ENCODE measurements around the gene PDE3B.
"Not testable (repeated sequence)": the region's sequence is repeated elsewhere in the genome, so short reads cannot be mapped to it uniquely, and the experiment has no call there.

Gene PDE3B

DNA sequence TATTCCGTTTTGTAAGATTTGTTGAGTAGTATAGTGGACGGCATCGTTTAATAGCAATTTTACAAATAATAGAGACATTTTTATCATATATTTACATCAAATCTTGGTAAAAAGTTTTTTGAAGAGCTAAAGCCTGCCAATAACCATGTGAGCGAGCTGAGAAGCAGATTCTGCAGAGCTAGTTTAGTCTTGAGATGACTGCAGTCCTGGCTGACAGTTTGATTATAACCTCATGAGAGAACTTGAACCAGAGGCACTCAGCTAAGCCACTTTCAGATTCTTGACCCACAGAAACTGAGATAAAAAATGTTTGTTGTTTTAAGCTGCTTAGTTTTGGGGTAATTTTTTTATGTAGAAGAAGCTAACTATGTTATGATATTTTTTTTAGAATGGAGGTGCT is 78.9 kb downstream of the PDE3B start:
- no peaks in the 10 kb centered on the region for H3K36me3 ChIP-seq
- H3K4me1 ChIP-seq, result no peaks in the 10 kb centered on the region
- H3K27me3 ChIP-seq, result no peaks in the 10 kb centered on the region
- TF ChIP-seq, protein P1, sequence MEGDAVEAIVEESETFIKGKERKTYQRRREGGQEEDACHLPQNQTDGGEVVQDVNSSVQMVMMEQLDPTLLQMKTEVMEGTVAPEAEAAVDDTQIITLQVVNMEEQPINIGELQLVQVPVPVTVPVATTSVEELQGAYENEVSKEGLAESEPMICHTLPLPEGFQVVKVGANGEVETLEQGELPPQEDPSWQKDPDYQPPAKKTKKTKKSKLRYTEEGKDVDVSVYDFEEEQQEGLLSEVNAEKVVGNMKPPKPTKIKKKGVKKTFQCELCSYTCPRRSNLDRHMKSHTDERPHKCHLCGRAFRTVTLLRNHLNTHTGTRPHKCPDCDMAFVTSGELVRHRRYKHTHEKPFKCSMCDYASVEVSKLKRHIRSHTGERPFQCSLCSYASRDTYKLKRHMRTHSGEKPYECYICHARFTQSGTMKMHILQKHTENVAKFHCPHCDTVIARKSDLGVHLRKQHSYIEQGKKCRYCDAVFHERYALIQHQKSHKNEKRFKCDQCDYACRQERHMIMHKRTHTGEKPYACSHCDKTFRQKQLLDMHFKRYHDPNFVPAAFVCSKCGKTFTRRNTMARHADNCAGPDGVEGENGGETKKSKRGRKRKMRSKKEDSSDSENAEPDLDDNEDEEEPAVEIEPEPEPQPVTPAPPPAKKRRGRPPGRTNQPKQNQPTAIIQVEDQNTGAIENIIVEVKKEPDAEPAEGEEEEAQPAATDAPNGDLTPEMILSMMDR (IDR thresholded peaks at IDR 0.05; ENCODE audit: low read depth, low read length), result no peak
- H3K4me3 ChIP-seq (ENCODE audit: low read depth, low read length), result no peak overlapping the region
- no peaks in the 10 kb centered on the region for H3K9me3 ChIP-seq
- no peak for DNase-seq

DNA sequence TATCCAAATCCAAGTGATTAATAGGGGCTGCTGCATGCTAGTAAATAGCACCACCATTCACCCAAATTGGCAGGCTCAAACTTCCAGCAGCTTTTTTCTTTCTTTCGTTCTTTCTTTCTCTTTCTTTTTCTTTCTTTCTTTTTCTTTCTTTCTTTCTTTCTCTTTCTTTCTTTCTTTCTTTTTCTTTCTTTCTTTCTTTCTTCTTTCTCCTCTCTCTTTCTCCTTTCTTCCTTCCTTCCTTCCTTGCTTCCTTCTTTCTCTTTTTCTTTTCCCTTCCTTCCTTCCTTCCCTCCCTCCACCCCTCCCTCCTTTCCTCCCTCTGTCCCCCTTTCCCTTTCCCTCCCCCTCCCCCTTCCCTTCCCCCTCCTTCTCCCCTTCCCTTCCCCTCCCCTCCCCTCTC is 81.5 kb downstream of the PDE3B start:
- Histone ChIP-seq H3K4me1 (no peaks in the 10 kb centered on the region), H3K36me3 (no peaks in the 10 kb centered on the region), H3K9me3 (no peaks in the 10 kb centered on the region), H3K4me3 (ENCODE audit: low read depth, low read length) (no peak overlapping the region), H3K27me3 (no peaks in the 10 kb centered on the region)
- no peak for DNase-seq
- TF ChIP-seq, protein P1 (IDR thresholded peaks at IDR 0.05; ENCODE audit: low read depth, low read length), result no peak

DNA sequence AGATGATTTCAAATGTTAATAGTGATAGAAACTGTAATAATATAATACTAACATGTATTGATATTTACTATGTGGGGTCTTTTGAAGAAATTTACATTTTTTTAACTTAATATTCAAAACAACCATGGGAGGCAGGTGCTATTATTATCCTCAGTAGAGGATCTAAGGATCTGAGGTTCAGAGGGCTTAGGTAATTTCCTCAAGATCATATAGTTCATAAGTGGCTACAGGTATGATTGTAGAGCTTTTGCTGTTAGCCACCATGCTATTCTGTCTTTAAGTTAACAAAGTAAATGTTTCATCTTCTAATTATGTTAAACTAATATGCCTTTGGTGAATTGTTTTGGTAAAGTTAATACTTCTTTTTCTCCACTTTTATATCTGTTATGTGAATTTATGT is 83.6 kb downstream of the PDE3B start:
- no peak for DNase-seq
- Histone ChIP-seq H3K4me3 (ENCODE audit: low read depth, low read length) (no peak overlapping the region), H3K9me3 (no peaks in the 10 kb centered on the region), H3K36me3 (no peaks in the 10 kb centered on the region), H3K27me3 (no peaks in the 10 kb centered on the region), H3K4me1 (no peaks in the 10 kb centered on the region)
- TF ChIP-seq, protein P1 (IDR thresholded peaks at IDR 0.05; ENCODE audit: low read depth, low read length), result no peak

DNA sequence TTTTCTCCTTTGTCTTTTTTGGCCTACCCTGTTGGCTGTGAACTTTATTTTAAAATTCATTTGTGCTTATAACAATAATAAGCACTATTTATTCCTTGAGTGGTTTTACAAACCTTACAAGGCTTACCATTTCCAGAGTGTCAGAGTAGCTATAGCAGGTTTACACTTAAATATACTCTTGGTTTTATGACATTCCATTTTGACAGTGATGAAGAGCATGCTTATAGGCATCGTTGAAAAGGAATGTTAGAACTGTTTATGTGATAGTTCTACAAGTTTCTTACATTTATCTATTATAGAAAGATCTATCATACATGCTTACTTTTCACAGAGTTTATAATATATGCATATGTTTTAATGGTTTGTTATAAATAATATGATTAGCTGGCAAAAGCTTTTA is 84.1 kb downstream of the PDE3B start:
- no peaks in the 10 kb centered on the region for H3K36me3 ChIP-seq
- no peaks in the 10 kb centered on the region for H3K4me1 ChIP-seq
- H3K9me3 ChIP-seq, result no peaks in the 10 kb centered on the region
- no peaks in the 10 kb centered on the region for H3K27me3 ChIP-seq
- DNase-seq, result no peak
- TF ChIP-seq, protein P1 (IDR thresholded peaks at IDR 0.05; ENCODE audit: low read depth, low read length), result no peak
- H3K4me3 ChIP-seq (ENCODE audit: low read depth, low read length), result no peak overlapping the region

DNA sequence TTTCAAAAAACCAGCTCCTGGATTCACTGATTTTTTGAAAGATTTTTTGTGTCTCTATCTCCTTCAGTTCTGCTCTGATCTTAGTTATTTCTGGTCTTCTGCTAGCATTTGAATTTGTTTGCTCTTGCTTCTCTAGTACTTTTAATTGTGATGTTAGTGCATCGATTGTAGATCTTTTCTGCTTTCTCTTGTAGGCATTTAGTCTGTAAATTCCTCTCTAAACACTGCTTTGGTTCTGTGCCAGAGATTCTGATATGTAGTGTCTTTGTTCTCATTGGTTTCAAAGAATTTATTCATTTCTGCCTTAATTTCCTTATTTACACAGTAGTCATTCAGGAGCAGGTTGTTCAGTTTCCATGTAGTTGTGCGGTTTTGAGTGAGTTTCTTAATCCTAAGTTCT is 96.9 kb downstream of the PDE3B start:
- H3K4me3 ChIP-seq (ENCODE audit: low read depth, low read length); DNase-seq; H3K36me3 ChIP-seq; H3K9me3 ChIP-seq; H3K27me3 ChIP-seq; H3K4me1 ChIP-seq: not testable (repeated sequence)

DNA sequence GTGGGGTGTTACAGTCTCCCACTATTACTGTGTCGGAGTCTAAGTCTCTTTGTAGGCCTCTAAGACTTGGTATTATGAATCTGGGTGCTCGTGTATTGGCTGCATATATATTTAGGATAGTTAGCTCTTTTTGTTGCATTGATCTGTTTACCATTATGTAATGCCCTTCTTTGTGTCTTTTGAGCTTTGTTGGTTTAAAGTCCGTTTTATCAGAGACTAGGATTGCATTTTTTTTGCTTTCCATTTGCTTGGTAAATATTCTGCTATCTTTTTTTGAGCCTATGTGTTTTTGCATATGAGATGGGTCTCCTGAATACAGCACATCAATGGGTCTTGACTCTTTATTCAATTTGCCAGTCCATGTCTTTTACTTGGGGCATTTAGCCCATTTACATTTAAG is 97.6 kb downstream of the PDE3B start:
- no peaks in the 10 kb centered on the region for H3K4me1 ChIP-seq
- no peaks in the 10 kb centered on the region for H3K27me3 ChIP-seq
- H3K4me3 ChIP-seq (ENCODE audit: low read depth, low read length), result no peak overlapping the region
- no peak for DNase-seq
- no peaks in the 10 kb centered on the region for H3K9me3 ChIP-seq
- H3K36me3 ChIP-seq, result no peaks in the 10 kb centered on the region
- TF ChIP-seq, protein P1 (IDR thresholded peaks at IDR 0.05; ENCODE audit: low read depth, low read length), result no peak

All from BE2C (cell line).